ENCODE measurements around the gene IGFBP5.

IGFBP5 gene

DNA sequence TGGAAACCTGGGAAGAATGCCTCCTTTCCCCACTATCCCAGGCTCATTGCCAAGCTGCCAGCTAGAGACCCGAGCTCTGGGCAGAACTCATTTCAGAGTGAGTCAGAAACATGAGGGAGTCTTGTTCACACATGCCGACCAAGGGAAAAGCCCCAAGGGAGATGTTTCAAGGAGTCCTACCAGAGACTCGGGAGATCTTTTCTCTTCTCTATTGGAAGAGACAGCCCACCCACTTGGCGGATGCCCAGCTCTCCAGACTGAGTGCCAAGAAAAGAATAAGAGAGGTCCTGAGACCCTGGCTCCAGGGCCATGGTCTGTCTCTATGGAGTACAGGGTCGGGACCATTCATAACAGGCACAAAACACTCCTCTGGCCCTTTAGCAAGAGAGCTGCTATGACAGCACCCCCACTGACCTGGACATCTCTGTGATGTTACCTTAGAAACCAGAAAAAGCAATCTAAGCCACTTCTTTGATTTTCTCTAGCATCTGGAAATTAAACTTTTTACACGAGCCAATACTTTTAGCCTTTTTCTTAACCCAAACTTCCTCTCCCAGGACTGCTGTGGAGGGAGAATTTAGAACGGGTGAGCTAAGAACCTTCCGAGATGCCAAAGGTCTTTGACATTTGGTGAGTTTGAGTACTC is 18.5 kb upstream of the IGFBP5 start:
- no peak for DNase-seq (ENCODE audit: low read depth)

DNA sequence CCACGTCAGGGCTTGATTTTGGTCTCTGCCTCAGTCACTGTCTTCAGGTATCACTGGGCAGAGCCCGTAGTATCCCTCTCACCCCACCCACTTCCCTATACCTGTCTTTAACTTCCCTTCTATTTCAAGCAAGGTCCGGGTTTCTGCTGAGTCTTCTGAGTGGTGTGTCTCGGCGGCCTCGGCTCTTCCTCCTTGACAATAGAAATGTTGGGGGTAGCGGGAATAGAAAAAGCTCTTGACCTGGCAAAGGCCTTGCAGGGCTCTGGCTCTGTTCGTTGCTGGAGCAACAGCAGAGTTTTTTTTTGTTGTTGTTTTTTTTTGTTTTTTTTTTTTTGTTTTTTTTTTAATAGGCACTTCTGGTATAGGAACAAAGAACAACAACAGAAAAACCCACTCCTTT is 16.0 kb upstream of the IGFBP5 start:
- DNase-seq (ENCODE audit: low read depth), result no peak

DNA sequence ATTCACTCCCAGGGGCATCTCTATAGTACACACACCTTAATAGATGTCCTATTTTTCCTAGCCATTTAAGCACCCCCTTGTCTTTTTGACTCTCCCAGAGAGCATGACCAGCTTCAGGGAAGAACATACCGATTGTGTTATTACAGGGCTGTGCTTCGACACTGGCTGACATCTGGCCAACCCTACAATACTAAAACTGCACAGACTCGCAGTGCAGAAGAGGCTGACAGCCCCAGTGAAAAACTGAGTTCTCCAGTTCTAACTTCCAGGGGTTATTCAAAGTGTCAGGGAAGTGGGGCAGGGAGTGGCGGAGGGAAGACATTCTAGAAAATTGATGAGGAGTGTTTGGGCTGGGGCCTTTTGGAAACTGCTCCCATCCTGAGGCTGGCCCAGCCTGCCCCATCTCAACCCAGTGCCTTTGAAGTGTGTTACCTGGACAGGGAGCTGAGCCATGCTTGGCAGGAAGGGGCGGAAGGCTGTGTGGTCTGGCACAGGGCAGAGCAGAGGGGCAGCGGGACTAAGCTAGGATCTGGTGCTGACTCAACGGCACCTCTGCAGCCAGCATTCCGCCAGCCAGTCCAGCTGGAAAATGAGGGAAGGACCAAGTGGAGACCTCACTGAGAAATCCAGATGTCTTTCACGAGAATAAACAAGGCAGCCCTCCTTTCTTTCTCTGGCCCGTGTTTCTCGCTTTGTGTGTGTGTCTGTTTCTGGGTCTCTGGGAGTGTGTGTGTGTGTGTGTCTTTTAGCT is 15.4 kb upstream of the IGFBP5 start:
- no peak for DNase-seq (ENCODE audit: low read depth)

DNA sequence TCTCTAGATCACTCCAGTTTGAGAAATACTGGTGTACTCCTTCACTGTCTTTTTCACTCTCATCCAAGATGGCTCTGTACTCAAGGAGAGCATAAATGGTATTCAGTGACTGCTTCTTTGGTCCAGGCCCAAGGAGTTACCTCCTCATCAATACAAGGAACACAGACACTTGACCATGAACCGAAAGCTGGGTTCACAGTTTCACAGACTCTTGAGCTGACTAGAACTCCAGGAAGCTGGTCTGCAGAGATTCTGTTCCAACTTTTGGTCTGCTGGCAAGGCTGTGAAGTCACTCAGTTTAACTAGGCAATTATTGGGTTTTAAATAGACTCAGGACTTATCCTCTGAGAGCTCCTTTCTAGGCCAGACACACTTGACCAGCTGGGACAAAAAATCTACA is 7.4 kb upstream of the IGFBP5 start:
- DNase-seq (ENCODE audit: low read depth), result no peak

DNA sequence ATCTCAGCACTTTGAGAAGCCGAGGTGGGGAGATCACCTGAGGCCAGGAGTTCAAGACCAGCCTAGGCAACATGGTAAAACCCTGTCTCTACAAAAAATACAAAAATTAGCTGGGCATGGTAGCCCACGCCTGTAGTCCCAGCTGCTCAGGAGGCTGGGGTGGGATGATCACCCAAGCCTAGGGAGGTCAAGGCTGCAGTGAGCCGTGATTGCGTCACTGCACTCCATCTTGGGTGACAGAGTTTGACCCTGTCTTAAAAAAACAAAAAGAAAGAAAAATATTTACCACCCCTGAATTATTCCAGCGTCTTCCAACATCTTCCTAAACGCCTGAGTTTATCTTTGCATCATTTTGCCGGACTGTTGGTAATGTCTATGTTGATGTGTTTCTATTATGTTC is 6.2 kb upstream of the IGFBP5 start:
- DNase-seq (ENCODE audit: low read depth), result no peak

DNA sequence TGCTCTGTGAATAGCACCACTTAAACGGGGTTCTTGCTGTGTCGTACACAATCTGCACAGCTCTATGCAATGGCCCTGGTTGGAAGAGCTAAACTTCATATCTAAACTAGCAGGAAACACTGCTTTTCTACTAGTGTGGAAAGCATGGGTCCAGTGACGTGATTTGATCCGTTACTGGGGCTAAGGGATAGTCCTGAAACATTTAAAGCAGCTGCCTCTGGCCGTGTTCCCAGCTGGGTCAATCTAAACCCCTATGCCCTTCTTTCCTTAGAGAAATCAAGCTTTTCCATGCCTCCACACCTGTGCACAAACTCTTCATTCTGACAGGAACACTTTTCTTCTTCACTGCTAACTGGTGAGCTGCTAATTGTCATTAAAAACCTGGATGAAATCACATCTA is 5.4 kb upstream of the IGFBP5 start:
- DNase-seq (ENCODE audit: low read depth), result no peak

DNA sequence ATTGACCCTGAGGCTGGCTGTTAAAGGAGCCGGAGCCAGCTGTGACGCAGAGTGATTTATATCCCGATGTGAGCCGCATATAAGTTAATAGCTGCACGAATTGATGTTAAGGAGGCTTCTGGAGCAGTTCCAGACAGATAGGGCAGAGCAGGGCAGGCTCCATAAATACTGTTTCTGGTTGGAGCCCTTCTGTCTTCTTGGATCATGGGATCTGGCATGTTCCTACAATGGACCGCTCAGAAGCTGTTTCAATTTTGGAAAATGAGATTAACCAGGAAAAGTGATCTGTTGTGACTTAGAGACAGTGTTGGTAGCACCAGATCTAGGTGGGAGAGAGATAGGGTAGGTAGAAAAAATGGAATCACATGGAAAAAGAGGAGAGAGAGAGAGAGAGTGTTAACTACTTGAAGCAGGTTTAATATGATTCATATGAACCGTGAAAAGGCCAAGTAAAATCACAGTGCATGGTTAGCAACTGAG is 4.8 kb upstream of the IGFBP5 start:
- DNase-seq (ENCODE audit: low read depth), result no peak

DNA sequence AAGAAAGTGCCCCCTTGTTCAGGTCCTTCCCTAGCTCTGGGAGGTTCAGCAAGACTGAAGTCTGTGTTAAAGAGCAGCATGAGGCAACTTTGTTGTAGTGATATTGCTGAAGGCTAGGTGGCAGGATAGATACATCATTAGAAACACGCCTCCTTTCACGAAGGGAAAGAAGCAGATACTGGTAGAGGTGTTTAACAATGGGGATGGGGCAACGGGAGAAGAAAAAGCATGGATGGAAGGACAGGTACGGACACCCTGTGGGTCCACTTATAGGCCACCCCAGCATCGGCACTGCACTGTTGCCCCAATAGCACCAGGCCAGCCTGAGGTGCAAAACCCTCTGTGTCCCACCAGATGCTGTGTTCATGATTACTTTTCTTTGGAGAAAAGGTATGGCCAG is 3.5 kb upstream of the IGFBP5 start:
- no peak for DNase-seq (ENCODE audit: low read depth)

DNA sequence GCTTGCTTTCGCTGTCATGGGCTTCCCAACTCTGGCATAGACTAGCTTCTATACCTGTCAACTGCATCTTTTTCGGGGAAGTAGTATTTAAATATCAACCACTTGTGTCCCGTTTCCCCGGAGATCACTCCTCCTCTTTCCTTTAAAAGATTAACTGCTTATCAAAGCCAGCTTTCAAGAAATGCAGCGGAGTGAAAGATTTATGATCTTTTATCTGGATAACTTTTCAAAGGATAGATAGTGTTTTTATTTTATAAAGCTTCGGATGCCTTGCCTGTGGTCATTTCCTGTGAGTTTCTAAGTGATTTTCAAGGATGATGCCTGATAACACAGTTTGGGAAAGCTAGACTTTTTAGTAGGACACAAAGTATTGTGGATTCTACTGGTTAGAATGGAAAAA is 2.9 kb upstream of the IGFBP5 start:
- no peak for DNase-seq (ENCODE audit: low read depth)

DNA sequence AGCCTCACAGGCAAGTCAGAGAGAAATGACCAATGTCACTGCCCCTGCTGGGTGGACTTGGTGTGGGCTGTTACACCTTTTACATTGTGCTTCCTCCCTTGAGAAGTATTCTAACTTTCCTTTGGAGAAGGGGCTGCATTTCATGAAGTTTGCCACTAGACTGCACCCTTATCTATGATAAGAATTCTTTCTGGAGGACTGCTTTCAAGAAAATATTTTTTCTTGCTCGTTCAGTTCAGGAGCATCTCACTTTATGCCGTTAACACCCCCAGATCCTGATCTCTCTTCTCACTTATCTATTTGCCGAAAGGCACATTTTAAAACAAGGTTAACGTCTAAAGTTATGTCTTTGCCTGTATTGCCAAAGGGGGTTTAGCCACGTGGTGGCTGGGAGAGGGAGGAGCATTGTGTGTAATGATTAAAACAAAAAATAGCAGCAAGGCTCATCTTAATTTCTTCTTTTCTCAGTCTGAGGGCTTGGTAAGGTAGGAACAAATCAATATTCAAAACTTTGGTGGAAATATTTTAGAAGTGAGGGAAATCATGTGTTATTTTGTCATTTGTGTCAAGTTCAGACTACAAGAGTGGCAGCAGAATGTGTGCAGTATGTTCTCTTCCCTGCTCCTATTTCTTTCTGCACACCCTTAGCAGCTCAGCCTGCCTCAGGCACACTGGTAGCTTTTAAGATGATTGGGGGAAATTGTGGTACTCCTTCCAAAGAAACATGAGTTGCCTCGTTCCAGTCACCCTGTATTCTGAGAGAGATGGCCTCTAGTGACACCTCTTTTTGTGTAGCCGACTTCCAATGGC is 1.6 kb upstream of the IGFBP5 start:
- no peak for DNase-seq (ENCODE audit: low read depth)

DNA sequence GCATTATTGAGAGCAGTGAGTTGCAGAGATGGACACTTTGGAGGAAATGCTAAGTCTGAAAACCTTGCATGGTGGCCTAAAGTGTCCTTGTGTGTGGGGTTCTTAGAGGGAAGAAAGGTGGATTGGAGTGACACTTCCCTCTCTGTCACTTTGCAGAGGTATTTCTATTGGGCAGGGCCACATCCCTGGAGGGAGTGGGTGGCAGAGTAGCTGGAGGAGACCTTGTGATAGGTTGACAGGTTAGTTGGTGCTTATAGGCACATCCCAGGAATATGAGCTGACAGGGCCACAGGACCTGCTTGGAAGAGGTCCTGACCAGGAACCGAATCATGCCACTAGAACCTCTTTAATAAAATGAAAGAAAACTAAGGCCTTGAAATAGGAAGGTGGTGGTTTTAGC is 972 bp upstream of the IGFBP5 start:
- DNase-seq (ENCODE audit: low read depth), result no peak

DNA sequence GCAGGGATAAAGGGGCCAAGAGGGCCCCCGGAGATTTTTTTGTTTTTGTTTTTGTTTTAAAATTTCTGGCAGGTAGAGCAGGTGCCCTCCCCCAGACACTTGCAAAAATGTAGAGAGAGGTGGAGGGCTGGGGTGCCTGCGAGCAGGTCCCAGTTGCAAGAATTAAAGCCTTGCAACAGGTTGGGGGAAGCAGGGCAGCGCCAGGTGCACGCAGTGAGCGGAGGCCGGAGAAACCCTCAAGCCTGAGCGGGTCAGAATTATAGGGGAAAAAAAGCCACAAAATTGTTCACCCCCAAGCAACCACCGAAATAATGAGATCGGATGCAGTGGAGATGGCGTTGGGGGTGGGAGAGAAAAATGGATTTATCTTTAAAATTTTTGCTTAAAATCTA is 527 bp downstream of the IGFBP5 start:
- DNase-seq (ENCODE audit: low read depth), result no peak

DNA sequence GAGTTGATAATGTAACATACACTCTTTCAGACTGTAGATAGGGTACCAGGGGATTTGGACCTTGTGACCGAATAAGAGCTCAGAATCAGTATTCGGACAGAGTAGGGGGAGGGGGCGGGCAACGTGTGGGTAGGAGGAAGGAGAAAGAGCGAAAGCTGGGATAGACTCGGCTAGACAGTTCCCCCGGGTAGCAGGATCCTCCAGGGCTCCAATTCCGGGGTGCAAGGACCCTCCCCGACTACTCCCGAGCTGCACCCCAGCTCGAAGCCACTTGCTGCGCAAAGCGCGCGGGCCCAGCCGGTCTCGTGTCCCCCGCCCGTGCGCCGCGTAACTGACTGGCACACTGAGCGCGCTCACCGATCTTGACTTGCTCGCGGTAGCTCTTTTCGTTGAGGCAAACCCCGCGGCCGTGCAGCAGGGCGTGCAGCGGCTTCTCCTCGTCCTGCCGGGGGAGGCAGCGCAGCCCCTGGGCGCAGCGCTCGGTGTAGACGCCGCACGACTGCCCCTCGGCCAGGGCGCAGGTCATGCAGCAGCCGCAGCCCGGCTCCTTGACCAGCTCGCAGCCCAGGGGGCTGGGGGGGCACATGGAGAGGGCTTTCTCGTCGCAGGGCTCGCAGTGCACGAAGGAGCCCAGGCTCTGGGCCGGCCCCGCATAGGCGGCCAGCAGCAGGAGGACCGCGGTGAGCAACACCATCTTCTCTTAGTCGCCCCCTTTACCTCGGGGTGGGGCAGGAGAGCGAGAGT is 1.1 kb downstream of the IGFBP5 start:
- DNase-seq (ENCODE audit: low read depth), result peak; percentile 16

DNA sequence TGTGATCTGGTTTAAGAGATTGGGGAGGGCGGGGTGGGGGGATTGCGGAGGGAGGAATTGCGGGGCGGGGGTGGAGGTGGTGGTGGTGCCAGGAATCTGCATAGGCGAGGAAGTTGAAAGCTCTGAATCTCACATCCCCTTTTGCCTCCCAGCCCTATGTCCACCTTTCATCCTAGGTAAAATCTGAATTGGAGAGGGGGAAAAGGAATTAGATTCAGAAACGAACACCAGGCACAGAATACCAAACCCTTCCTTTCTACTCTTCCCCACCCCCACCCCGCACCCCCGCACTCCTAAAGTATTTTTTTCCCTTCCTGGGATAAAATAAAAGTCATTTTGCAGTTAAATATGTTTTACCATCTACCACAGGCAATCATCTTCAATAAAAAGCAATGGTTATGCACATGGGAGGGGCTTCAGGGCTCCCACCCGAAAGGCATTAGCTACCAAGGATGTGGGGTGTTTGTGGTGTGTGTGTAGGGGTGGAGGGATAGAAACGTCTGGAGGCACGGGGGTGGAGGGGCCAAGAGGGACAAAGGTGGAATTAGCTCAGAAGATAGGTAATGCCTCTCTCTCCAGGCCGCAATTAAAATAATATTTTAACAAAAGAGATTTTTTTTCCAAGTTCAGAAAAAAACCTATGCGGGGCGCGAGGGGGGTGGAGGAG is 1.8 kb downstream of the IGFBP5 start:
- DNase-seq (ENCODE audit: low read depth), result no peak

DNA sequence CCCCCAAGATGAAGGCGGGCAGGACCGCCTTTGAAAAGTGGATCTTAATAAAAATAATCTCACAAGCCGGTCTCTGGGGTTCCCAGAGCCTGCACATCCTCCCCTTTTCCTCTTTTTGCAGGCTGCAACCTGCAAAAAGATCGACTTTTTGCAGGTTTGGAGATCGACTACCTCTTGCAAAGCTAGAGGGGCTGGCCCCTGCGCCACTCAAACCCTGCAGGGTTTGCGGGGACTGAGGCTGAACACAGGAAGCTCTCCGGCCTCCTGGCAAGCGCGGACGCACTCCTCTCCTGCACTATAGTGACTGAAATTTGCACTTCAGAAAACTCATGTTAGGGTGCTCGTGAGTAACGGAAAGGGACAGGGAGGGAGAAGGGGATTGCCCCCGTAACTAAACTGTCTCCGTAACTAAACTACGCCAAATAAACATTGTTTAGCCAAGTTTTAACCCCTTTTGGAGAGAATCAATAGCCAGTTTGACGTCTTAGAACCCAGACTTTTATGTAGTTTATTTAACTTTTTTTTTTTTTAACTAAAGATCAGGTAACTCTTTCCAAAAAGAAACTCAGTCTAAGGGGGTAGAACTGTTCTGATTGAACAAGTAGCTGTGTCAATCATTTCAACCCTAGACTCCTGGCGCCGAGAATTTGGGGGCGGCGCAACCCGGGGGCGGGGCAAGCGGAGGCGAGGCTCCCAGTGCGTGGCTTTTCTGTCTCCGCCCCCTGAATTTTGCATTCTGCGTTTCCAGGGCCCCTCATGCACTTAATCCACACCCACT is 2.5 kb downstream of the IGFBP5 start:
- peak; percentile 62 for DNase-seq (ENCODE audit: low read depth)

DNA sequence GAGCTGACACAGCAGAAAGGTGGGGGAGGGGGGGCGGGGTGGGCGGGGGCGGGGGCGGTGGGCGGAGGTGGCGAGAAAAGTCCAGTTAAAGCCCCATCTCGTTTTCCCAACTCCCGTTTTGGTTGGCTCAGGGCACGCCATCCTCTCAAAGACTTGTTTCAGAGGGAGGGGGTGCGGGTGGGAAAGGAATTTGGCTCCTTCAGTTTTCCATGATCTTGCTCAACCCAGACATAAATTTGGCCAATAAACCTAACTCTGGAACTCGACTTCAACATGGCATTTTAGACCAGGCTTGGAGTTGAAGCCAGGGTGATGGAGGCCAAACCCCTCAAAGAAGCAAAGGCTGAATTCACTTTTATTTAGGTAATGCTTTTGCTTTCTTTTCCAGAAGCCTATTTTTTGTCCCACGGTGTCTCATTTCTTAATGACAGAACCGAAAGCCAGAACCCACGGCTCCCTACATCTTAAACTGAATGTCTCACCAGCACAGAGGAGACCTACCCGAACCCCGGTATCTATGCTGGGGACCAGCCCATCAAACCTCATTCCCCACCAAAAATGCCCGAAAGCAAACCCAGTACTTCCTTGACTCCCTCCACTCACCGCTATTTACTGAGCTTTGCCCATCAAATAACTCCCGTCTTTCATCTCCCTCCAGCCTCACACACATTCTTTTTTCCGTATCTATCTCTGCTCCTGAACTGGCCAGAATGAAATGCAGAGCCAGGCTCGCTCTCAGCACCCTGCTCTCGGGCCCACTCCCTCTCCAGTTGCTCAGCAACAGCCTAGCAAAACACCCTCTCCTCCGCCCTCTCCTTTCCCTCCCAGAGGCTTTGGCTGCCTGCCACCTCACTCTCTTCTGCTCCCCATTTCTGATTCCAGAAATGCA is 4.3 kb downstream of the IGFBP5 start:
- no peak for DNase-seq (ENCODE audit: low read depth)

DNA sequence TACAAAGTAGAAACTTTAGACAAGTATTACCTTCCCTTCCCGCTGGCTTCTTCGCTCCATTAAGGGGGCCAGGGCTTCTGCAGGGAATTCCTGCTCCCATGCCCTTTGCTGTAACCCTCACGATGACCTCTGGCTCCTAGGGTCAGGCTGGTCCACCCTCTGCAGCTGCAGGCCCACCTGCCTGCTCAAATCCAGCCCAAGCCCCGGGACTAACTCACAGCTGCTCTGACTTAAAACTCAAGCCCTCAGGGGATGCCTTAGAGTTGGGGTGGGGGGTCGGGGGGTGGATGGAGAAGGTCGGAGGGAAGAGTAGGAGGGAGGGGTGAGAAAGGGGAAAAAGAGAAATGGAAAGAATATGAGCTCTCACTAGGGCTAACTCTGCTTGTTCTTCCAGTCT is 4.9 kb downstream of the IGFBP5 start:
- DNase-seq (ENCODE audit: low read depth), result no peak

DNA sequence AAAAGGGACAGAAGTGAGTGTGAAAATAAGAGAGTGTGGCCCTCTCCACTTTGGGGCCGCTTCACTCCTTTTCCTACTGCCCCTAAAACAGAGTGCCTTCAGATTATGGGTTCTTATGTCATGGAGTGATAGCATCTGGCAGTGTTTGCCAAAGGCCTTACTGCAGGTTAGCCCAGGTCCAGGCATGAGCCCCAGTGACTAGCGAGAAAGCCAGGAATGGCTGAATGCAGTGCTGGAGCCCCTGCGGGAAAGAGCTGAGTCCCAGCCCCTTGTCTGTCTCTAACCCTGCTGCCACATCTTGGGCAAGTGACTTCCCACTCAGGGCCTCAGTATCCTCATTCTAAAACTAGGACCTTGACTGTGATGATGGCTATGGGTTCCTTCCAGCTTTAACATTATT is 6.0 kb downstream of the IGFBP5 start:
- DNase-seq (ENCODE audit: low read depth), result no peak

DNA sequence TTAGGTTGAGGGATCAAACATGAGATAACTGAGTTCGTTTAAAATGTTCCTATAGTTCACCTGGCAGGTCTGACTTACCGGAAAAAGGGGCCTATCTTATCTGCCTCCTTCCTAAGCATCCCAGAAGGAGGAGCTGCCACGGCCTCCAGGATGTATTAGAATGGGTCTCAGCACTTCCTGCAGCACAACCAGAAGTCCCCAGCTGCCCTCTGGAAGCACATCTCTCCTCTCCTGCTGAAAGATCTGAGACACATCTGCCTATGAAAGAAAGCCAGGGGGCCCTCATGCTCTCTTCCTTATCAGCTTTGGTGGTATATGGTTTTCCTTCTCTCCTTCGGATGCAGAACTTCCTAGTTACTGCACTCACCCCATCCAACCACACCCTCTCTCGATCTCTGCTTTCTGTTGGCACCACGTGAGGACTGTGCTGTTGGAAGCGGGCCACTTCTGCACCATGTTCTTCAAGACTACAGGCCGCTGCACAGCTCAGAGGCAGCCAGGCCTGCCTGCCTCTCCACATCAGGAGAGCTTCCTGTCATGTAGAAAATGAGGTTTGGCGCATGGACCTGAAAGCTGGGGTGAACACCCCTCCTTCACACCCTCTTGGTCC is 6.5 kb downstream of the IGFBP5 start:
- DNase-seq (ENCODE audit: low read depth), result no peak

DNA sequence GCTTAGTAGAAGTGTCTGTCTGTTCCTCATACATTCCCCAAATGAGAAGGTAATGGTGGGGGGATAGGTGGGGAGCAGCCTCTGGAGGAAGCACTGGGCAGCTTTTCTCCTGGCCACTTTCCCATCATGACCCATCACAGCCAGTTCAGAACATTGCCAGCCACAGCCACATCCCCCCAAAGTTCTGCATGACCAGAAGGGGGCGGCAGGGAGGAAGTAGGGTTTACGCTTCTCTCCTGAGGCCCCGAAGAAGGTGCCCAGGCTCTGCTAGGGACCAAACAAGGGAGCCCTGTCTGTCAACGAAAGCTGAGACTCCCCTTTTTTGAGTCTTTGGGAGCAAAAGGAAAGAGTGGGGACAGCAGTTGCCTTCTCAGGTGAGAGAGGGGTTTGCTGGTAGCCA is 7.7 kb downstream of the IGFBP5 start:
- no peak for DNase-seq (ENCODE audit: low read depth)

All from stimulated activated CD4-positive, alpha-beta T cell treated with anti-CD3 and anti-CD28 coated beads, Interleukin-2, amount 100 ng/mL, for 4 hours (primary cell).